PC-9 (cell line): ENCODE results near the gene SCNN1B. TPM values are rescaled to one million over a fixed set of nuclear protein-coding genes. Genes with fewer than 3 reads are reported as not detected.

Experiments
- BruUV-seq: library from RNA; stranded (reverse); fragments of 400-500 nt; replicated peaks from 2 replicates; lab custom pipeline; 2021; lab: Mats Ljungman, UMichigan
- CTCF ChIA-PET: fragments of 300-600 bp; sonication (Branson Sonifier 250); formaldehyde crosslinking; loops from one replicate; lab custom pipeline; 2022; ENCODE audit warnings: antibody characterized with exemption; lab: Charles Lee
- POLR2A ChIA-PET: fragments of 300-600 bp; sonication (Branson Sonifier 250); formaldehyde crosslinking; loops from one replicate; lab custom pipeline; 2022; ENCODE audit warnings: antibody characterized with exemption; ENCODE audit not compliant: unreplicated experiment; lab: Charles Lee
- DNase-seq, 2 experiments: peaks; one replicate each; pipeline versions ENCODE4 v3.0.0 to v3.0.0-alpha.2; 2015 to 2022; ENCODE audit warnings: mixed read lengths in 1 of 2
- H2AFZ ChIP-seq: fragments of 200-600 bp; sonication (generic); 2 replicates; pipeline ENCODE4 v1.8.1; 2017; ENCODE audit warnings: antibody characterized with exemption
- H3F3A ChIP-seq: fragments of 200-600 bp; sonication (generic); 2 replicates; pipeline ENCODE4 v1.8.1; 2017; ENCODE audit warnings: antibody characterized with exemption, mild to moderate bottlenecking, low read depth; ENCODE audit not compliant: insufficient read depth
- H3K27ac ChIP-seq: fragments of 200-600 bp; sonication (generic); 2 replicates; pipeline ENCODE4 v1.6.1; 2016; ENCODE audit warnings: mixed run types
- H3K27me3 ChIP-seq: fragments of 200-600 bp; sonication (generic); 2 replicates; pipeline ENCODE4 v1.6.1; 2016; ENCODE audit warnings: low read depth, mixed run types; ENCODE audit not compliant: insufficient read depth
- H3K36me3 ChIP-seq: fragments of 200-600 bp; sonication (generic); 2 replicates; pipeline ENCODE4 v1.6.1; 2016; ENCODE audit warnings: low read depth, mixed run types
- H3K4me1 ChIP-seq: fragments of 200-600 bp; sonication (generic); replicated peaks from 2 replicates; pipeline ENCODE4 v1.6.1; 2016; ENCODE audit warnings: mixed run types; ENCODE audit not compliant: insufficient read depth
- H3K4me2 ChIP-seq: fragments of 200-600 bp; sonication (generic); 2 replicates; pipeline ENCODE4 v1.6.1; 2017; ENCODE audit warnings: mixed run types
- H3K4me3 ChIP-seq: fragments of 200-600 bp; sonication (generic); 2 replicates; pipeline ENCODE4 v1.6.1; 2016; ENCODE audit warnings: mixed run types
- H3K79me2 ChIP-seq: fragments of 200-600 bp; sonication (generic); 2 replicates; pipeline ENCODE4 v1.6.1; 2017; ENCODE audit warnings: low read depth, mixed run types
- H3K9me2 ChIP-seq: fragments of 200-600 bp; sonication (generic); 2 replicates; pipeline ENCODE4 v1.8.1; 2017; ENCODE audit warnings: mild to moderate bottlenecking; ENCODE audit not compliant: insufficient read depth
- H3K9me3 ChIP-seq: fragments of 200-600 bp; sonication (generic); 2 replicates; pipeline ENCODE4 v1.8.1; 2016; ENCODE audit warnings: low read depth; ENCODE audit not compliant: insufficient read depth
- H4K20me1 ChIP-seq: fragments of 200-600 bp; sonication (generic); 2 replicates; pipeline ENCODE4 v1.8.1; 2017; ENCODE audit not compliant: insufficient read depth
- EZH2 ChIP-seq: fragments of 200-600 bp; sonication (generic); IDR thresholded peaks from 2 replicates; pipeline ENCODE4 v1.8.0; 2017; ENCODE audit warnings: antibody characterized with exemption, low read depth
- intact Hi-C: fragments of 100-400 bp; cut with micrococcal nuclease; formaldehyde crosslinking; loops from one replicate; pipeline ENCODE4 v1.10.0; 2022; ENCODE audit not compliant: unreplicated experiment
- total RNA-seq: library from RNA; stranded (reverse); gene quantifications from 2 replicates; pipeline ENCODE4 v1.2.3, GENCODE V29; 2021
- TF ChIP-seq, protein P1 (sequence below): fragments of 200-600 bp; sonication (generic); conservative IDR thresholded peaks from 2 replicates; pipeline ENCODE4 v1.6.1; 2017; ENCODE audit warnings: mixed run types, antibody characterized with exemption, mild to moderate bottlenecking, moderate library complexity

The SCNN1B gene
- total RNA-seq, 1 experiment from 2014 or later, result 0.57 TPM

DNA sequence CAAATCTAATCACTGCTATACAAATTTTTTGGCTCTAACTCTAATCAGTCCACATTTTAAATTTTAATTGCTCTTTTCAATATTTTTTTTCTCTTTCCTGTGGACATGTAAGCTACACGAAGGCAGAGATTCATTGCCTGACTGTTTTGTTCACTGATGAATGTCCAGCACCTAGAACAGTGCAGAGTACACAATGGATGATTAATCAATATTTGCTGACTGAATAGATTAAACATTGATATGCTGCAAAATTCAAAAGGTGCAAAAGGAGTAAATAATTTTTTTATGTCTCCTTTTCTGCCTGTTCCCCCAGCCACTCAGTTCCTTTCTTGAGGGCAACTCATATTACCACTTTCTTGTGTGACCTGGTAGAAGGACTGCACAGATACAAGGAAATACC lies 32.8 kb downstream of the SCNN1B start:
- intact Hi-C loops, result loop anchor here (10.0 kb wide), 1 partner anchor 80 kb away; no protein-coding TSS in a partner anchor
- Histone ChIP-seq H4K20me1 (no peaks in the 10 kb centered on the region), H2AFZ (no peak overlapping the region), H3K4me2 (no peak overlapping the region), H3K27ac (peak overlapping the region; percentile 93), H3F3A (peaks cover 32% of the 10 kb centered on the region), H3K4me1 (peaks cover 49% of the 10 kb centered on the region), H3K79me2 (no peaks in the 10 kb centered on the region), H3K9me3 (no peaks in the 10 kb centered on the region), H3K9me2 (no peaks in the 10 kb centered on the region), H3K36me3 (no peaks in the 10 kb centered on the region), H3K27me3 (no peaks in the 10 kb centered on the region), H3K4me3 (no peak overlapping the region)
- BruUV-seq, result no TSS peak
- no peak for DNase-seq
- ChIA-PET POLR2A (no interaction called here), CTCF (interaction anchor here (0.7 kb wide), 1 partner anchor 11 kb away, joined by 7 read pairs; no protein-coding TSS in a partner anchor)
- TF ChIP-seq EZH2, result no peak
- TF ChIP-seq, protein P1, sequence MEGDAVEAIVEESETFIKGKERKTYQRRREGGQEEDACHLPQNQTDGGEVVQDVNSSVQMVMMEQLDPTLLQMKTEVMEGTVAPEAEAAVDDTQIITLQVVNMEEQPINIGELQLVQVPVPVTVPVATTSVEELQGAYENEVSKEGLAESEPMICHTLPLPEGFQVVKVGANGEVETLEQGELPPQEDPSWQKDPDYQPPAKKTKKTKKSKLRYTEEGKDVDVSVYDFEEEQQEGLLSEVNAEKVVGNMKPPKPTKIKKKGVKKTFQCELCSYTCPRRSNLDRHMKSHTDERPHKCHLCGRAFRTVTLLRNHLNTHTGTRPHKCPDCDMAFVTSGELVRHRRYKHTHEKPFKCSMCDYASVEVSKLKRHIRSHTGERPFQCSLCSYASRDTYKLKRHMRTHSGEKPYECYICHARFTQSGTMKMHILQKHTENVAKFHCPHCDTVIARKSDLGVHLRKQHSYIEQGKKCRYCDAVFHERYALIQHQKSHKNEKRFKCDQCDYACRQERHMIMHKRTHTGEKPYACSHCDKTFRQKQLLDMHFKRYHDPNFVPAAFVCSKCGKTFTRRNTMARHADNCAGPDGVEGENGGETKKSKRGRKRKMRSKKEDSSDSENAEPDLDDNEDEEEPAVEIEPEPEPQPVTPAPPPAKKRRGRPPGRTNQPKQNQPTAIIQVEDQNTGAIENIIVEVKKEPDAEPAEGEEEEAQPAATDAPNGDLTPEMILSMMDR, result no peak

DNA sequence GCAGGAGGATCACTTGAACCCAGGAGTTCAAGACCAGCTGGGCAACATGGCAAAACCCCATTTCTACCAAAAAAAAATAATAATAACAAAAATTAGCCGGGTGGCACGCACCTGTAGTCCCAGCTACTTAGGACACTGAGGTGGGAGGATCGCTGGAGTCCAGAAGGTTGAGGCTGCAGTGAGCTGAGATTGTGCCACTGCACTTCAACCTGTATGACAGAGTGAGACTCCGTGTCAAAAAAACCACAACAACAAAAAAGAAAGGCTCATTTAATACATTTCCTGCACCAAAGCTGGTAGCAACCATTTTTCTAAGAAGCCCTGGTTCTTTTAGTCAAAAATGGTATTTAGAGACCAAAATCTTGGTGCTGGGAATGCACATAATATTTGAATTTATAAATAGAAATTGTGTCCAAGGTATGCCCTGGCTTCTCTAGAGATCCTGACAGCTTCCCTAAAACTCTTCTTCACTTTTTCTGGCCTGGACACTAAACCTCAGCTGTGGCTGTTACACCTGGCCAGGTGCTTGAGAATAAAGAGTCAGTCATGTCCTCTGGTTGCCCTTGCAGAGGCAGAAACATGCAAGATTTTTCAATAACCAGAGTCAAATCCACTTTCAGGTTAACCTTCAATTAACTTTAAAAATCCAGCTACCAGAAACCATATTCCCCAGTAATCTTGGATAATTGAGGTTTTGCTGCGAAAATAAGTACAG lies 35.9 kb downstream of the SCNN1B start:
- DNase-seq, result no peak
- Histone ChIP-seq H3K27ac (no peak overlapping the region), H3K9me3 (no peaks in the 10 kb centered on the region), H3K4me3 (no peak overlapping the region), H2AFZ (no peak overlapping the region), H3K4me1 (peaks cover 61% of the 10 kb centered on the region), H3K4me2 (no peak overlapping the region), H4K20me1 (no peaks in the 10 kb centered on the region), H3K79me2 (no peaks in the 10 kb centered on the region), H3F3A (peaks cover 41% of the 10 kb centered on the region), H3K36me3 (no peaks in the 10 kb centered on the region), H3K9me2 (no peaks in the 10 kb centered on the region), H3K27me3 (no peaks in the 10 kb centered on the region)
- TF ChIP-seq EZH2, result no peak
- TF ChIP-seq, protein P1, result no peak
- intact Hi-C loops, result loop anchor here (10.0 kb wide), 1 partner anchor 83 kb away; no protein-coding TSS in a partner anchor
- ChIA-PET POLR2A (no interaction called here), CTCF (no interaction called here)
- BruUV-seq, result no TSS peak

DNA sequence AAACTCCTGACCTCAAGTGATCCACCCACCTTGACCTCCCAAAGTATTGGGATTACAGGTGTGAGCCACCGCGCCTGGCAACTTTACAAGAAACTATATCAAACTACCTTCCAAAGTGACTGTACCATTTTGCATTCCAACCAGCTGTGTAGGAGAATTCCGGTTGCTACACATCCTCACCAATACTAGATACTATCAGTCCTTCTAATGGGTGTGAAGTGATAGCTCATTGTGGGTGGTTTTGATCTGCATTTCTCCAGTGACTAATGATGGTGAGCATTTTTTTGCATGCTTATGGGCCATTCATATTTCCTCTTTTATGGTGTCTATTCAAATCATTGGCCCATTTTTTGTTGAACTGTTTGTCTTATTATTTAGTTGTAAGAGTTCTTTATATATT lies 37.7 kb downstream of the SCNN1B start:
- Histone ChIP-seq H3K27ac (peak overlapping the region; percentile 81), H3K4me2 (peak overlapping the region; percentile 21), H3K27me3 (no peaks in the 10 kb centered on the region), H3K9me2 (no peaks in the 10 kb centered on the region), H3K9me3 (no peaks in the 10 kb centered on the region), H4K20me1 (no peaks in the 10 kb centered on the region), H2AFZ (no peak overlapping the region), H3K79me2 (no peaks in the 10 kb centered on the region), H3K4me3 (0 out of 2 replicates have a peak overlapping the region, but pooled peaks have one; percentile 10), H3K36me3 (no peaks in the 10 kb centered on the region), H3F3A (peaks cover 37% of the 10 kb centered on the region), H3K4me1 (peaks cover 51% of the 10 kb centered on the region)
- DNase-seq, result peak; percentile 36 to 96
- BruUV-seq, result no TSS peak
- intact Hi-C loops, result loop anchor here (2.0 to 10.0 kb wide), 2 partner anchors 23 to 85 kb away; no protein-coding TSS in a partner anchor
- TF ChIP-seq, protein P1, result no peak
- ChIA-PET POLR2A (interaction anchor here (0.7 kb wide), 1 partner anchor 94 kb away, joined by 8 read pairs; no protein-coding TSS in a partner anchor), CTCF (interaction anchor here (0.5 kb wide), 1 partner anchor 86 kb away, joined by 6 read pairs; no protein-coding TSS in a partner anchor)
